Eye (tissue), 1 donor: Measurements from ENCODE around the gene POU3F1.

Experiments
- DNase-seq: peaks from one replicate; pipeline ENCODE4 v3.0.0-alpha.2; 2015

The POU3F1 gene

DNA sequence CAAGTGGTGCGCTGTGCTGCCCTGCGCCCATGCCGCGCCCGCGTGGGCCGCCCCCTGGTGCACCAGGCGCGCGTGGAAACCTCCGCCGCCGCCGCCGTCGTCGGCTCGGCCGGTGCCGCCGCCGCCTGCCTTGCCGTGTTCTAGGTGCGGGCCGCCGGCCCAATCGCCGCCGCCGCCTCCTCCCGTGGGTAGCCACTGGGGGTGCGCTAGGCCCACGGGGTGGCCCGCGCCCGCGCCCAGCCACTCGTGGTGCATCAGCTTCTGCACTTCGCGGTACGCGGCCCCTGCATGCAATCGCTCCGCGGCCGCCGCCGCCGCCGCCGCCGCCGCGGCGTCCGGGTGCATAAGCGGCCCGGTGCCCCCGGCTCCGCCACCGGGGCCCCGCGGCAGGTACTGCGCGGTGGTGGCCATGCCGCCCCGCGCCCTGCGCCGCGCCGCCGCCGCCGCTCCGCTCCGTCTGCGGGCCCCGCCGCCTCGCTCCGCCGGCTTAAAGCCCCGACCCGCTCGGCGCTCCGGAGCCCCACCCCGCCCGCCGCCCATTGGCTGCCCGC is at the start of gene POU3F1:
TSS of gene POU3F1 (minus strand) at position 461 of the 551 bp plus-strand sequence. CDS start at position 411, 50 bp downstream.
- DNase-seq, result no peak

- no peak for DNase-seq
These were observed 48.9 kb upstream of the POU3F1 start for GRCh38 chr1:38095454-38095931.

DNA sequence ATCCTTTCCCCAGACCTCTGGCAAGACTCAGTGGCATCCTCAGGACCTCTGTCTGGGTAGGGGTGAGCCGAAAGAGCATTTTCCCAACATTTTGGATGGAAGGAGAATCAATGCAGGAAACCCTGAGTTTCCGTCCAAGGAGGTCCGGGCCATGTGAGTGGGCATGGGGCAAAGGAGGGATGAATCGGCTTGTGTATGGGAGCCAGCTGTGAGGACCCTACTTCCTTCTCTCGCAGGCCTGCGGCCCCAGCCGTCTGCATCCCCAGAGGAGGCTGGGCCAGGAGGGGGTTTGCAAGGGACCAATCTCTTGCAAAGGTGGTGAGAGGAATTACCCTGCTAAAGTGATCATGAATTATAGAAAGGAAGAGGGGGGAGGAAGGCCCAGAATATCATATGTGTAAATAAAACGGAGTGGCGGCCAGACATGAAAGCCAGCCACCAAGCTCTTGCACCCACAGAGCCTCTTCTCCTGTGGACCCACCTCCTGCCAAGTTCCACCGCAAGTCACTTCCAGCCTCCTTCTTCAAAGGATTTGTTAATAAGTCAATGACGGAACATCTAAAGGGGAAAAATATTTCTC is 48.2 kb upstream of the POU3F1 start:
- DNase-seq, result peak; percentile 63

DNA sequence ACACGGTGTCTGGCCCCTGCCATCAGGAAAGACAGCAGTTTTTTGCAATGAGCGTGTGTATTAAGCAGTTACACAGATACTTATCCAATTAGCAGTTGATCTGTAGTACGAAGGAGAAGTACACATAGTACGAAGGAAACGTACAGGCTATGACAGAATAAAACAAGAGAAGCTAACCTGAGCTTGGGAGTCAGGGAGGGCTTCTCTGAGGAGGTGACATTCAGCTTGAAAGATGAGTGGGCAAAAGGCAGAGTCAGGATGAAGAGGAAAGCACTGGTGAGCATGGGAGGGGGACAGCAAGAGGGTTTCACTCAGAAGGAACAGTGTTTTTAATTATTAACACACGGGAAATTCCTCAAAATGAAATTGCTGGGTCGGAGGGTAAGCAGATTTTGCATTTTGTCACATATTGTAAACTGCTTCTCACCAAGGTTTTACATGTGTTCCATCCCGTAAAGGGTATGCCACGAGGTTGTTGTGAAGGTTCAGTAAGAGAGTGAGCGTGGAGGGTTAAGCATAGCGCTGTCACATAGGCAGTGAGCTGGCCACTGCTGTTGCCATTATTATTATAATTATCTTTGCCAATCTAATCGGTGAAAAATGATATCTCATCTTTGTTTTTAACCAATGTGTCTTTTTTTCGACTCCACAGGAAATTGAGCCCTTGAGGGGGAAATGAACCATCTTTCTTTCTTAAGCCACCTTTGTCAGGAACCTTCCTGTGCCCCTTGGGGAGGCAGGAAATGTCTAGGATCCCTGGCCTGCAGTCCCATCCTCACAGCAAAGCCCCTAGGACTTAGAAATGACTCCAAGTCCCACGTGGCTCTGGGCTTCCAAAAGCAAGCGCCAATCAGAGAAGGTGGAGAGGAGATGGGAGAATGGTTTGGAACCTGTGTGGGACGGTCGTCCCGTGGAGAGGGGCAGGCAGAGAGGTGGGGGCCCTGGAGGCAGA is 47.3 kb upstream of the POU3F1 start:
- no peak for DNase-seq

DNA sequence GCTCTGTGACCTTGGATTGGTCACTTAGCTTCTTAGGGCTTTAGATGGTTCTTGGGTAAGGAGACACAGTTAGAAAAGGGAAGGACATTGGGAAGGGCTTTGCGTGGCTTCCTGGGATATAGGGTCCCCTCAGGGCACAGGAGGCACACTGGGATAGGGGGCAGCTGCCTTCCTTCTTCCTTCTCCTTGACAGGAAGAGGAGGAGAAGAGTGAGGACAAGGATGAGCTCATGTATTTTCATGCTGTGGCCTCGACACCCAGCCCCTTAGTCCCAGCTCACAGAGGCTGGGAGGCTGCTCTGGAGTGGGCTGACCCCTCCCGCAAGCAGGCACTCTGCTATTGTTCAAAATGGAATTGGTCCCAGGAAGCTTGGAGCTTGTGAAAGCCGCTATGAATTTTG is 45.7 kb upstream of the POU3F1 start:
- DNase-seq, result no peak

DNA sequence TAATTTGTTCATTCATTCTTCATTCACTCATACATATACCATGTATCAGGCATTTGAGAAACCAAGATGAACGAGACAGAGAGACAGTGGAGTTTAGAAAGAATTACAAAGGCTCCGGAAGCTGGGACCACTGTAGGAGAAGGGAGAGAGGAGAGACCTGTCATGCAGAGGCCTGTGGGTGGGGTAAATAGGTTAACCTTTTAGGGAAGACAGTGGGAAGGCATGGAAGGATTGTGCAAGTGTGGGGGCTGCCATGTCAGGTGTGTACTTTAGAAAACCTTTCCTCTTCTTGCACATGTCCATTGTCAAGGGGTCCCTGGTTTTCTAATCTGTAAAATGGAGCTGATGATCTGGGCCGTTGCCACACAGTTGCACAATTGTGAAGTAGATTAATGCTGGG is 44.2 kb upstream of the POU3F1 start:
- DNase-seq, result no peak

DNA sequence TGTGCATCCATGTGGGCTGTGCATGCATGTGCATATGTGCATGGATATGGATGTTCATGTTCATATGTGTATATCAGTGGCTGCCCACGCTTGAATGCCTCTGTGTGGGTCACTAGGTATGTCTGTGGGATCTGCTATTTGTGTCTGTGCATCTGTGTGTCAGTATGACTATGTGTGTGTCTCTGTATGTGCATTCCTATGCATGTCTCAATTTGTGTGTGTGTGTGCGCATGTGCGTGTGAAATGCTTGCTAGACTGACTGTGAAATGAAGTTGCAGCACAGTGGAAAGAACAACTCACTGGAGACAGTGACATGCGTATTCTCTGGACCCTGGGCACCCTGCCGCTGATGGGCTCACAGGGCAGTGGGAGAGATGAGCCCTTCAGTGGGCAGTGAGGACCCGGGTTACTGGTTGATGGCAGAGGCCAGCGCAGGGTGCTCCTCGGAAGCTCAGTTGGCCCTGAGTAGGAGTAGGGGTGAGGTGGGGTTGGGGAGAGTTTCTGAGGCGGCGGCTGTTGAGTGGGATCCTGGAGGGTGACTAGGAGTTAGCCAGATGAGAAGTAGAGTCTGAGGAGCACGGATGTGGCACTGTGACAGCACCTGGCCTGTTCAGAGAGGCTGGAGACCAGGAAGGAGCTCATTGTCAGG is 43.2 kb upstream of the POU3F1 start:
- no peak for DNase-seq

GRCh38 chr1:38088791-38089190 is 42.2 kb upstream of the POU3F1 start:
- DNase-seq, result no peak

GRCh38 chr1:38088366-38088765 is 41.8 kb upstream of the POU3F1 start:
- peak; percentile 67 for DNase-seq

DNA sequence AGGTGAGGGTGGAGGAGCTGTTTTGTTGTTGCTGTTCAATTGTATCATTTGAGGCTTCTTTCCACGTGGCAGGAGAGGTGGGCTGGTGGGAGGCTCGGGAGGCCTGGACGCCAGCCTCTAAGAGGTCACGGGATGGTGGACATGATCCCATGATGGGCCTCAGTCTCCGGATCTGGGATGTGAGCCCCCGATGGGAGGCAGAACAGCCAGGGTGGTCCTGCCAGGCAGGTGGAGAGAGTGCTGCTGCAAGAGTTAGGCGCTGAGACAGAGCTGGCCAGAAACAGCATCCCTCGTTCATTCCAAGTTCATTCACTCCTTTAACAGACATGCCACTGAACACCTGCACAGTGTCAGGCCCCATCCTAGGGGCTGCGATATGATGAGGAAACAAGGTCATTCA is 41.1 kb upstream of the POU3F1 start:
- DNase-seq, result no peak

GRCh38 chr1:38085666-38086330 is 39.2 kb upstream of the POU3F1 start:
- peak; percentile 84 for DNase-seq

GRCh38 chr1:38084700-38085099 is 38.1 kb upstream of the POU3F1 start:
- DNase-seq, result no peak

DNA sequence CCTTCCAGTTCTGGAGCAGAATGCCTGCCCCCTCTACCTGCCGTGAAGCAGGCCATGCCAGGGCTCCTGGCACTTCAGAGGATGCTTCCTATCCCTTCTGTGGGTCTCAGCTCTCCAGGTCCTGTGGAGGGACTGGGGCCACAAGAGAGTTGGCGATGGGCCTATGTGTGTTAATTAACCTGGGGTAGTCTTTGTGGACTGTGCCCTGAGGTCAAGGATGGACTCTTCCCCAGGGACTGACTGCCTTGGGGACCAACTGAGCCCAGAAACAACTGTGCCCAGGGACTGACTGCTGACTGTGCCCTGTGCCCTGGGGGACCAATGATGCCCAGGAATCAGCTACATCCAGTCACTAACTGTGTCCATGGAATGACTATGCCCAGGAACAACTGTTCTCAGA is 37.5 kb upstream of the POU3F1 start:
- no peak for DNase-seq

- peak; percentile 84 for DNase-seq
These were observed 36.9 kb upstream of the POU3F1 start for GRCh38 chr1:38083541-38083940.

GRCh38 chr1:38082769-38083263 is 36.2 kb upstream of the POU3F1 start:
- DNase-seq, result peak; percentile 66

GRCh38 chr1:38079019-38079418 is 32.4 kb upstream of the POU3F1 start:
- no peak for DNase-seq

DNA sequence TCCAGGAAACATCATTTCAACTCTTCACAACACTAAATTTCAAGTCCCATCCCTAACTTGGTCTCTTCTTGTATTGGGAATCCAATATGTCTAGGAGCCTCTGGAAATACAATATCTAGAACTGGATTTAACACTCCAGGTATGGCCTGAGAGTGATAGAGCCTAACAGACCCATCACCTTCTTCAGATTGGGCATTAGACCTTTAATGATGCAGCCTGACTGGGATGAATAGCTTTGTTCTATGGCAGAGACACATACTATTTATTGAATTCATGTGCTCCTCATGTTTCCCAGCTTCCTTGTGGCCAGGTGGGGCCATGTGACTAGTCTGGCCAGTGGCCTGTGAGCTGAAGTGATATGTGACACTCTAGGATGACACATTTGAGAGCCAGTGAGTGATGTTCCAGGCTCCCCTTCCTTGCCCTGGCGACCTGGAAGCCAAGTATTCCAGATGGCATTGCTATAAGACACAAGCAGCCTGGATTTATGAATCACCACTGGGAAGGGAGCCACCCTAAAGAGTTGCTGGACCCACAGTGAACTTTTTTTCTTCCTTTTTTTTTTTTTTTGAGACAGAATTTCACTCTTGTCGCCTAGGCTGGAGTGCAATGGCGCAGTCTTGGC is 31.0 kb upstream of the POU3F1 start:
- no peak for DNase-seq

- DNase-seq, result no peak
These were observed 29.9 kb upstream of the POU3F1 start for GRCh38 chr1:38076455-38076854.

GRCh38 chr1:38076038-38076437 is 29.4 kb upstream of the POU3F1 start:
- peak; percentile 77 for DNase-seq

DNA sequence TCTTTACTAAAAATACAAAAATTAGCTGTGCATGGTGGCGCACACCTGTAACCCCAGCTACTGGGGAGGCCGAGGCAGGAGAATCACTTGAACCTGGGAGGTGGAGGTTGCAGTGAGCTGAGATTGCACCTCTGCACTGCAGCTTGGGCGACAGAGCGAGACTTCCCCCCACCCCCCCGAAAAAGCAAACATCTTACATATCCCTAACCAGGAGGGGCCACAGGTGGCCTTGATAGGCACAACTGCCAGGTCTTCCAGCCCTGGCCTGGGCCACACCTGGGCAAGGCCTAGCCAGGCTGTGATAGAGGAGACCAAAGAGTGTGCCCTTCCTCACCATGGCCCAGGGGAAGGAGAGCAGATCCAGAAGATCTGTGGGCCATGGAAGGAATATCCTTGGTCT is 28.6 kb upstream of the POU3F1 start:
- DNase-seq, result no peak

DNA sequence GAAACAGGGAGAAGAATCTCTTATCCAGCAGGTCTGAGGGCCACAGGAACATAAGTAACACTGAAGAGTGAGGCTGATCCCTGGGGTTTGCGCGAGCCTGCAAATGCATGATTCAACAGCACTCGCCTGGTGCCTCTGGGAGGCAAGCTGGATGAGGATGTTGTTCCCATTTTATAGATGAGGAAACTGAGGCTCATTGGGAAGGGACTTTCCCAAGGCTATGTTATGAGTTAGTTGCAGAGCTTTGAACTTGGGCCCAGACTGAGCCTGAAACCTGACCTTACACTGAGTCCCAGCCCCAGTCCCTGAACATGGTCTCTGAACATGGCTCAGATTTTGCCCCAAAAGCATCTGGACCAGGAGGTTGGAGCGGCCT is 27.7 kb upstream of the POU3F1 start:
- DNase-seq, result no peak
